ENCODE measurements around the gene SQSTM1. TPM values are rescaled to one million over a fixed set of nuclear protein-coding genes. Genes with fewer than 3 reads are reported as not detected.

Gene SQSTM1
- total RNA-seq, 1 experiment from 2014 or later = 78.5 TPM

DNA sequence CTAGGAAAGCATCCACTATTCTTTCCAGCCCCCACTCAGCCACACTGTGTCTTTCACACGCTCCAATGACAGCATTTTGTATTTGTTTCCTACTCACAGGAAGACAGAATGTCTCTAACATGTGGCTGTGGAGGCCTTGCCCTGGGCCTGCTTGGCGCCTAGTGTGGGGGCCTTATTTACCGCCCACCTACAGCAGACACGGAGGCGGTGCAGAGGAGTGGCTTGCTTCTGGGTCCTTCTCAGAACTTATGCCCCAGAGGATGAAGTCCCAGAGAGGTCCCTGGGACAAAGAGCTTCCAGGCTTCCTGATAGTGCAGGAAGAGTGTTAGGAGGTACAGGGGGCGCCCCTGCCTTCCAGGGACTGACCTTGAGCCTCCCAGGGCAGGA lies 46.4 kb downstream of the SQSTM1 start:
- TF ChIP-seq ZNF317 (CRISPR knock-in tag; IDR thresholded peaks at IDR 0.05; ENCODE audit: borderline replicate concordance, low read depth) (no peak), ZNF138 (CRISPR knock-in tag; conservative IDR thresholded peaks at IDR 0.05) (no peak), SOX15 (CRISPR knock-in tag; IDR thresholded peaks at IDR 0.05) (no peak), HMGA2 (CRISPR knock-in tag; IDR thresholded peaks at IDR 0.05) (no peak), JUN (CRISPR knock-in tag; IDR thresholded peaks at IDR 0.05) (no peak), ZNF423 (CRISPR knock-in tag; IDR thresholded peaks at IDR 0.05) (no peak), ZBTB21 (CRISPR knock-in tag; IDR thresholded peaks at IDR 0.05; ENCODE audit: borderline replicate concordance) (no peak), ZNF232 (CRISPR knock-in tag; IDR thresholded peaks at IDR 0.05) (no peak), ARID4B (CRISPR knock-in tag; IDR thresholded peaks at IDR 0.05; ENCODE audit: borderline replicate concordance) (no peak), NFYB (CRISPR knock-in tag; conservative IDR thresholded peaks at IDR 0.05; ENCODE audit: low read depth) (no peak), MLX (CRISPR knock-in tag; IDR thresholded peaks at IDR 0.05) (no peak), CREB1 (CRISPR knock-in tag; IDR thresholded peaks at IDR 0.05) (no peak), PRRX2 (CRISPR knock-in tag; IDR thresholded peaks at IDR 0.05) (no peak)
- TF ChIP-seq, protein P1, sequence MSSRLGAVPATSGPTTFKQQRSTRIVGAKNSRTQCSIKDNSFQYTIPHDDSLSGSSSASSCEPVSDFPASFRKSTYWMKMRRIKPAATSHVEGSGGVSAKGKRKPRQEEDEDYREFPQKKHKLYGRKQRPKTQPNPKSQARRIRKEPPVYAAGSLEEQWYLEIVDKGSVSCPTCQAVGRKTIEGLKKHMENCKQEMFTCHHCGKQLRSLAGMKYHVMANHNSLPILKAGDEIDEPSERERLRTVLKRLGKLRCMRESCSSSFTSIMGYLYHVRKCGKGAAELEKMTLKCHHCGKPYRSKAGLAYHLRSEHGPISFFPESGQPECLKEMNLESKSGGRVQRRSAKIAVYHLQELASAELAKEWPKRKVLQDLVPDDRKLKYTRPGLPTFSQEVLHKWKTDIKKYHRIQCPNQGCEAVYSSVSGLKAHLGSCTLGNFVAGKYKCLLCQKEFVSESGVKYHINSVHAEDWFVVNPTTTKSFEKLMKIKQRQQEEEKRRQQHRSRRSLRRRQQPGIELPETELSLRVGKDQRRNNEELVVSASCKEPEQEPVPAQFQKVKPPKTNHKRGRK (CRISPR knock-in tag; IDR thresholded peaks at IDR 0.05; ENCODE audit: borderline replicate concordance) = no peak
- TF ChIP-seq, protein P2, sequence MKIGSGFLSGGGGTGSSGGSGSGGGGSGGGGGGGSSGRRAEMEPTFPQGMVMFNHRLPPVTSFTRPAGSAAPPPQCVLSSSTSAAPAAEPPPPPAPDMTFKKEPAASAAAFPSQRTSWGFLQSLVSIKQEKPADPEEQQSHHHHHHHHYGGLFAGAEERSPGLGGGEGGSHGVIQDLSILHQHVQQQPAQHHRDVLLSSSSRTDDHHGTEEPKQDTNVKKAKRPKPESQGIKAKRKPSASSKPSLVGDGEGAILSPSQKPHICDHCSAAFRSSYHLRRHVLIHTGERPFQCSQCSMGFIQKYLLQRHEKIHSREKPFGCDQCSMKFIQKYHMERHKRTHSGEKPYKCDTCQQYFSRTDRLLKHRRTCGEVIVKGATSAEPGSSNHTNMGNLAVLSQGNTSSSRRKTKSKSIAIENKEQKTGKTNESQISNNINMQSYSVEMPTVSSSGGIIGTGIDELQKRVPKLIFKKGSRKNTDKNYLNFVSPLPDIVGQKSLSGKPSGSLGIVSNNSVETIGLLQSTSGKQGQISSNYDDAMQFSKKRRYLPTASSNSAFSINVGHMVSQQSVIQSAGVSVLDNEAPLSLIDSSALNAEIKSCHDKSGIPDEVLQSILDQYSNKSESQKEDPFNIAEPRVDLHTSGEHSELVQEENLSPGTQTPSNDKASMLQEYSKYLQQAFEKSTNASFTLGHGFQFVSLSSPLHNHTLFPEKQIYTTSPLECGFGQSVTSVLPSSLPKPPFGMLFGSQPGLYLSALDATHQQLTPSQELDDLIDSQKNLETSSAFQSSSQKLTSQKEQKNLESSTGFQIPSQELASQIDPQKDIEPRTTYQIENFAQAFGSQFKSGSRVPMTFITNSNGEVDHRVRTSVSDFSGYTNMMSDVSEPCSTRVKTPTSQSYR (CRISPR knock-in tag; IDR thresholded peaks at IDR 0.05) = no peak
- TF ChIP-seq, protein P3, sequence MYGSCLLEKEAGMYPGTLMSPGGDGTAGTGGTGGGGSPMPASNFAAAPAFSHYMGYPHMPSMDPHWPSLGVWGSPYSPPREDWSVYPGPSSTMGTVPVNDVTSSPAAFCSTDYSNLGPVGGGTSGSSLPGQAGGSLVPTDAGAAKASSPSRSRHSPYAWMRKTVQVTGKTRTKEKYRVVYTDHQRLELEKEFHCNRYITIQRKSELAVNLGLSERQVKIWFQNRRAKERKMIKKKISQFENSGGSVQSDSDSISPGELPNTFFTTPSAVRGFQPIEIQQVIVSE (CRISPR knock-in tag; IDR thresholded peaks at IDR 0.05; ENCODE audit: borderline replicate concordance) = no peak
- DNase-seq (ENCODE audit: low spot score) (no peak), ATAC-seq (peak; percentile 12)
- Mint-ChIP-seq H3K27me3 (ENCODE audit: low read depth) (no peaks in the 10 kb centered on the region), H3K9me3 (peaks cover 7% of the 10 kb centered on the region), H3K27ac (peak overlapping the region; percentile 79), H3K4me1 (peaks cover 2% of the 10 kb centered on the region; the same call in 1 of the 2 replicates), H3K36me3 (peaks cover 48% of the 10 kb centered on the region), H3K4me3 (no peak overlapping the region)
- CTCF ChIA-PET = interaction anchor here (0.6 to 2.7 kb wide), 5 partner anchors 65 to 315 kb away, joined by 3 to 7 read pairs (median 5); no protein-coding TSS in a partner anchor
- POLR2A ChIA-PET = no interaction called here

Data from WTC11 (cell line).